Measurements from ENCODE around the gene PRDM16.

Gene PRDM16

DNA sequence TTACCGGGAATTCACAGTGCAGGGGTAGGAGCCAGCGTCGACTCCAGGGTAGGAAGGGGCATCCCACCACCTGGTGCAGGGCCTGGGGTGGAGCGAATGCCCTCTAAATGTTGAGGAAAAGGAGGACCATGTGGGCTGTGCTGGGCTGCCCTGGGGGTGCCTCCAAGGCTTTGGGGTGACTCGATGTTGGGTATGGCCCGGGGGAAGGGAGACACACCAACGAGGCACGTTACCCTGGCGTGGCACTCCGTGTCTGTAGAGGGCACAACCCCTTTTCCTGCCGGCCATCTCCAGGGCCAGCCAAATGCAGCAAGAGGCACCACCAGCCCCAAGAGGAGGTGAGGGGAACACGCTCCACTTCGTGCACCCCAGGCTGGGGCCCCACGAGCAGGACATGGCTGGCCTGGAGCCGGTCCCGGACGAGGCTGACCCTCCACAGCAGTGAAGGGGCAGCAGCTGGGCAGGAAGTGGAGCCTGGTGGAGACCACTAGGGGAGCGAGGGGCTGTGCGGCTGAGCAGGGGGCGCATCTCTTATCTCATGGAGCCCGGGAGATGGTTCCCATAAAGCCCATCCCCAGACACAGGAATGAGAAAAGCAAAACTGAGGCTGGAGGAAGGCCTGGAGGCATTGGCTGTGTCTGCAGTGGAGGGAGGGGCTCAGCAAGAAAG is 36.5 kb upstream of the PRDM16 start:
- DNase-seq (ENCODE audit: low spot score): no peak

DNA sequence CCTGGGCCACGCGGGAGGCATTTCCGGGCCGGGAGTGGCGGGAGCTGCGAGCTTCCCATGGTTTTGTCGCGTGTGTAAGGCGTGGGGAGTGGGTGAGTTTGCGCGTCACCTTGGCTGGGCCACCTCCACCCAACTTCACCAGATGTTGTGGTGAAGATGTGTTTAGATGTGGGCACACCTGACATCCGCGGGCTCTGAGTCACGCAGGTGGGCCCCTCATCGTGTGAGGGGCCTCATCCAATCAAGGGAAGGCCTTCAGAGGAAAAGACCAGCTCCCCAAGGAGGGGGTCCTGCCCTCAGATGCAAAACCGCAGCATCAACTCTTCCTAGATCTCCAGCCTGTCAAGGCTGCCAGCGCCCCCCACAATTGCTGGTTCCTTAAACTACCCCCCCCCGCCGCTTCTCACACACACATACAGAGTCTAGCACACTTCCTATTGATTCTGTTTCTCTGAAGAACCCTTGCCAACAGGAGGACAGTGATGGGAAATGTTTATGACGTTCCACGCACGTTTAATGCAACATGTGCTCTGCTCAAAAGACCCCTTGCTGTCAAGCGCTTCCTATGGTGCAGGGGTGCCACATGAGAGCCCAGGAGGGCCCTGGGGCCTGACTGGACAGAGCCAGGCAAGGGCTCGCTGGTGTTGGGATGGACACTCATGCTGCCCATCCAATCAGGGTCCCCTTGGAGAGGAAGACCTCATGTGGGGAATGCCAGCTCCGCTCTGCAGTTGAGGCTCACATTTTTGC is 35.8 kb upstream of the PRDM16 start:
- no peak for DNase-seq (ENCODE audit: low spot score)

DNA sequence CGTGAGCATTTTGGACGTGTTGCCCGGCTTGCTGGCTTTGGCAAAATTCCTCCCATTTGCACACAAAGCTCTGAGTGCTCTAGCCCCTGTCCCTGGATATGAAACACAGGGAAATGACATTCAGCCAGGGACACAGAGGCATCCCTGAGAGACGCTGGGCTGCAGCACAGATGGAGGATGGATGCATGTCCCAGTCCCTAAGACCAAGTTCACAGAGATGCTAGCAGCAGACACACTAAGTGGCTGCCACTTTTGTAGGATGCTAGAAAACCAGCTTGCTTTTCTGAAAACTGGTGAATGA is 35.3 kb upstream of the PRDM16 start:
- no peak for DNase-seq (ENCODE audit: low spot score)

DNA sequence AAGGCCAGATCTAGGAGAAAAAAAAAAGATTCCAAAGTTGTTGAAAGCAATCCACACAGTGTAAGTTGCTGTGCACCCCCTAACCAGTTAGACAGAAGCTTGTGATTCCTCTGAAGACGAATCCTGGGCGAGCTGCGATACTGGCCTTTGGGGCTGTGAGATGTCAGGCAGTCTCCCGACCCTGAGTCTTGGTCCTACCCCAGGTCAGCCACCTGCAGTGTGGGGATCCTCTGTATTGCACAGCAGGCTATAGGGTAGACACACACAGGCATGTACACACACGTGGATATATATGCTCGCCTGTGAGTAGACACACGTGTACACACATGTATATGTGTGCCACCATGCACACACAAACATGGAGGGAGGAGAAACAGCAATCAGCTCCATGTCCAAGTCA is 34.8 kb upstream of the PRDM16 start:
- no peak for DNase-seq (ENCODE audit: low spot score)

DNA sequence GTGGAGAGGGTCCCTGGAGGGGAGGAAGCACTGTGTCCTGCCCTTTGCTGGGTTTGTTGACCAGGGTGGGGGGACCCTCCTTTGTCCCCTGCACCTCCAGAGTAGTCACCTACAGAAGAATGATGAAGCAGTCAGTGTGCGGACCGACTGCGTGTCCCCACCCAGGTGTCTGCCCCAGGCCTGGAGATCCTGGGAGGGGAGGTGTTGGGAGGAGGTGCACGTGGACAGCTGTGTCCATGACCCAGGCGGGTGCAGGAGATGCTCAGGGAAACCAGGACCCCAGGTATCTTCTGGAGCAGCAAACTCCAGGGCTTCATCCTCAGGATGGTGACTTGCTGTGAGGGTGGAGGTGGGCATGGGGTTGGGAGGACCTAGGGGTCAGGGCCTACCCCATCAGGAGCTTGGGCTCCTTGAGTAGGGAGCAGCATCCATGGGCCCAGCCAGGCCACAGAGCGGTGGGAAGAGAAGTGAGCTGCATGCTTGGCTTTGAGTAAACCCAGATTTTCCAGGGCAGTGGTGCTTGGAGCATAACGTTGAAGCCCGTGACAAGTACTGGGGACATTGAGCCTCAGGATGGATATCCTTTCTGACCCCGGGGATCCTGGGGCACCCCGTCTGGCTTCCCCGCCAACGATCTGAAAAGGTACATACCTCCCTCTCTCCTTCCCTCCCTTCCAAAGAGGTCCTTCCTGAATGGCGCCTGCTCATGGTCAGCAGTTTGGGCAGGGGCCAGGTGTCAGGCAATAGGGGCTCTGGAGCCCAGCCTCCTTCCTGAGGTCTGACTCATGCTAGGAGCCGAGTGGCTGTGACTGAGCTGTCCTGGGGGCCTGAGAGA is 34.1 kb upstream of the PRDM16 start:
- no peak for DNase-seq (ENCODE audit: low spot score)

DNA sequence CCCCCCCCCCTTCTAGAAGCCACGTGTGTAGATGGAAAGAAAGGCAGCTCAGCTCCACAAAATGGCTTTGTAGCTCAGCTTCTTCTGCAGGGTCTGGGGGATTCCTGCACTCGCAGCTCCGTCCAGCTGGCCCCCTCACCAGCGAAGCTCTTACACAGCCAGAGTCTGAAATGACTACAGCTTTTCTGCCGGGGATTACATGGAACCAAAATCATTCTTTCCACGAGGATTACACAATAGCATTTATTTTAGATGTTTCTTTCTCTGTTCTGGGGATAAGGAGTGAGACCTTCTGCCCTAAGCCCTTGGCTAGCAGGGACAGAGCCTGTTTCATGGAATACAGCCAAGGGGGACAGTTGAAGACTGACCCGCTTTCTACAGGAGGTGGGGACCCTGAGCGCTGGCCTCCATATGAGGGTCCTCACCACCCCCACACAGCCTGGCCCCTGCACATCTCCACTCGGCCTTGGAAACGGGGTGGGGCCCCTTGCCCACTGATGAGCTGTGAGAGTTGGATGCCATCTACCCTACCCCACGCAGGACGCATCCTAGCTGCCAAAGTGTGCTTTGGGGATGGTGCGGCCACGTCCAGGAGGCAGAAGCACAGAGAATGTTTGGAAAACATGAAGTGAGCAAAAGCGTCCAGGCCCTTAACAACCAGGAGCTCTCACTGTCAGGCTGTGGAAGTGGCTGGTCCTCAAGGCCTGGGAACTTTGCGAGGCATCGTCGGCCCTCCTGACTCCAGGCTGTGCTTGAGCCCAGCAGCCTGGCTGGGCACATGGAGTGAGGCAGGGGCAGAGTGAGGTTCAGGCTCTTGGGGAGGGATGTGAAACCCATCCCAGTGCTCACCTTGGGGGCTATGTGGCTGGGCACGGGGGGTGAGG is 33.2 kb upstream of the PRDM16 start:
- no peak for DNase-seq (ENCODE audit: low spot score)

DNA sequence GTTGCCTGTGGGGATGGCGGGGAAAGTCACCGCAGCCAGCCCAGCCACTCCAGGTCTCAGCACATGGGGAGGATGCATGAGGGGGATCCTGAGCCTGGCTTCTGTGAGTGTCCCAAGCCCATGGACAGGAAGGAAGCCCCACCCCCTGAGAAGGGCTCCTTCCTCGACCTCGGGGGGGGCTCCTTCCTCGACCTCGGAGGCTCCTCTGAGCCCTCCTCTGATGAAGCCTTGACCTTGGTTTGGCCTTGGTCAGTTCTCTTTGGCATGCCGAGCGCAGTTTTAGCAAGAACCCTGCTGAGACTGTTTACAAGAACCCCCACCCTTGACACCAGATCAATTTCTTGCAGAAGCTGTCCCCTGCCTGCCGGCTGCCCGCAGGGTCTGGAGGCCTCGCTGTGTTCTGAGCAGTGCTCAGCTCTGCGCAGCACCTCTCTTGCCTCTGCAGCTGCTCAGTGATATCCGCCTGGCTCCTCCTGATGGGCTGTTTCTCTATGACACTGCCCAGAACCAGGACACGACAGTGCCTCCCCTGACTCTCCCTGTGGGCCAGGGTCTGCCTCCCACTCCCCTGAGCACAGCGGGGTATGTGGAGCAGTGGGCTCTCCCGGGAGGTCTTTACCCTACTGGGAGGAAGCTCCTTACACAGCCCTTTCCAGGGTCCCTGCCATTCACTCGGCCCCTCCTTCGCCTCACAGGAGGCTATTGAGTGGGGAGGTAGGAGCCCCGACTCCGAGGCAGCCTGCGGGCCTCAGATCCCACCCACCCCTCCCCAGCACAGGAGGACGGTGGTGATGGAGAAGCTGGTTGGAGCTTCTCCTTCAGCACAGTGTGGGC is 32.3 kb upstream of the PRDM16 start:
- no peak for DNase-seq (ENCODE audit: low spot score)

DNA sequence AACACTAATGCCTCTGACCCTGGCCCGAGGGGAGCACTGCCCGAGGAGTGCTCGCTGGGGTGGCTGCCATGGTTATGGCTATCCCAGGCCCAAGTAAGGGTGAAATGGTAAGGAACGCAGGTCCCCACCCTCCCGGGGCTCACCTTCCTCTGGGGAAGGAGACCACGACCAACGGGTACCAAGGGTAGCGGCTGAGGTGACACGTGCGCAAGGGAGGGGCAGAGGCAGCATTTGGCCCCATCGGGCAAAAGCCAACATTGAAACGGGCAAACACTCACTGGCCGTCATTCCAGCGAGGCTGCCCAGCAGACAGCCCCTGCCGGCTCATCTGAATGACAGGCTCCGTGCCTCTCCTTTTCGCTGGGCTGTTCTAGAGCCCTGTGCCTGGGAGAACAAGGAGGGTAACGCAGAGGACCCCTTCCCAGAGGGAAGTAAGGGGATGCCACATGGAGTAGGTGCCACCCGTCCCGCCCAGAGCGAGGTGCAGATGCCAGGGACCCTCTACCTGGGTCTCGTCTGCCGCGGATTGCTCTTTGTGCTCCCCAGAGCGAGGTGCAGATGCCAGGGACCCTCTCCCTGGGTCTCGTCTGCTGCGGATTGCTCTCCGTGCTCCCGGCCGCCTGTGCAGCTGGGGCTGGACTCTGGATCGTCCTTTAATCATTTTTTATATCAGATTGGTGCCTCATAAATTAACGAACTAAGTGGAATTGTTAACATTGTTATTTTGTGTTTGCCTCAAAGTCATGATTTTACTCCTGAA is 31.5 kb upstream of the PRDM16 start:
- no peak for DNase-seq (ENCODE audit: low spot score)

DNA sequence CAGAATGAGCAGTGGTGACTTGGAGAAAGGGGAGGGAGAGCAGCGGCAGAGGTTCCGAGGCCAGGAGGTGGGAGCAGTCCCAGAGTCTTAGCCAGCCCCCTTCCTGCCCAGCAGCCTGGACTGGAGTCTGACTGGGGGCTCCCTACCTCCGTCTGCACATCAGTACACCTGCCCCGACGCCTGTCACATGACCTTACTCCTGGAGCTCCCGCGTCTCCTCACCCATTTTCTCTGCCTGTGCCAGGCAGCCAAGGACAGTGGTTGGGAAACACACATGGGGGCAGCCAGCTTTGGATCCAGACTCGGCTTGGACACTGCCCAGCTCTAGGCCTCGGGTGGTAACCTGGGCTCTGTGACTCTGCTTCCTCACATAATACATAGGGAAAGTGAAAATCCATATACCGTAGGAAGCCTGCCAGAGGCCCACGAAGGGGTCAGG is 30.9 kb upstream of the PRDM16 start:
- DNase-seq (ENCODE audit: low spot score): no peak

DNA sequence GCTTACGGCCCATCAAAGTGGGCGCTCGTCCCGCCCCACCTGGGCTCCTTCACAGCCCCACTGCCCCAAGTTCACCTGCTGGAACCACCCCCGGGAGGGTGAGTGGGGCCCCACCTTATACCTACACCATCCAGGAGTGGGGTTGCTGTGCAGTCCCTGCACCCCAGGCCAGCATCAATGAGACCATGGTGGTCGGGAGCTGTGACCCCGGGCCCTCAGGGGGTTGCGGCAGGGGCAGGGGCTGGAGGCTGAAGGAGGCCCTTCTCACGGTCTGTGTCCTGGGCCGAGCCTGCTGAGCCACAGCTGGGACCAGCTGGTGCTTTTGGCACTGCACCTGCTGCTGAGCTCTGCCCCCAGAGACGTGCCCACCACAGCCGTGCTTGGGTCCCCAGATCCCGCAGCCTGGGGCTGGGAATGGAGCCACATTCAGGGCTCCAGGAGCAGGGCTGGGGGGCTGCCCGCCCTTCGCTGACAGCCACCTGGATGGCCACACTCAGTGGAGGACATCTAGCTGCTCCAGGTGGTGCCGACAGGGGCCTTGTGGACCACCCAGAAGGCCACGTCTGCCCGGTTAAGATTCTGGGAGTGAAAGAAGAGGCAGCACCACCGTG is 30.3 kb upstream of the PRDM16 start:
- DNase-seq (ENCODE audit: low spot score): no peak

DNA sequence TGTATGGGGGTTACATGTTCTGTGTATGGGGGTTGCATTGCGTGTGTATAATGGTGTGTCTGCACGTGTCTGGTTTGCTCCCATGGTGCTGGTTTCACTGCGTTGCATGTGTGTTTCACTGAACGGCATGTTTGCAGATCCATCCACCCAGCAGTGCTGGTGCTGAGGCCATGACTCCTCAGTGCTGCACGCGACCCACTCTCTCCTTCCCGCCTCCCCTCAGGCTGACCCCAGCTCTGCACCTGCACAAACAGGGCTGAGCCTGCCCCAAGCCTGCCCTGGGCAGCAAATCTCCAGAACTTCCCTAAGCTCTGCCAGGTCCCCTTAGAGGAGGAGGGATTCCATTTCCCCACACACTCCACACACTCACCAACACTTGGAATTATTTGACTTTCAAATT is 29.0 kb upstream of the PRDM16 start:
- no peak for DNase-seq (ENCODE audit: low spot score)

DNA sequence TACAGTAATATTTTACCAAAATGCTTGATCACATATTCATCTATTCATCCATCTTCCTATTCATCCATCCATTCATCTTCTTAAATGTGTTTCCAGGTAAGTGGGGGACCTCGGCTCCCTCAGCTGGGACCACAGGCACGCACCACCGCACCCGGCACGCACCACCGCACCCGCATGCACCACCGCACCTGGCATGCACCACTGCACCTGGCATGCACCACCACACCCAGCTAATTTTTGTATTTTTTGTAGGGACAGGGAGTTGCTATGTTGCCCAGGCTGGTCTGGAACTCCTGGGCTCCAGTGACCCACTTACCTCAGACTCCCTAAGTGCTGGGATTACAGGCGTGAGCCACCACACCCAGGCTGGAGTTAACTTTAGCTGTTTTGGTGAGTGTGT is 26.5 kb upstream of the PRDM16 start:
- DNase-seq (ENCODE audit: low spot score): no peak

DNA sequence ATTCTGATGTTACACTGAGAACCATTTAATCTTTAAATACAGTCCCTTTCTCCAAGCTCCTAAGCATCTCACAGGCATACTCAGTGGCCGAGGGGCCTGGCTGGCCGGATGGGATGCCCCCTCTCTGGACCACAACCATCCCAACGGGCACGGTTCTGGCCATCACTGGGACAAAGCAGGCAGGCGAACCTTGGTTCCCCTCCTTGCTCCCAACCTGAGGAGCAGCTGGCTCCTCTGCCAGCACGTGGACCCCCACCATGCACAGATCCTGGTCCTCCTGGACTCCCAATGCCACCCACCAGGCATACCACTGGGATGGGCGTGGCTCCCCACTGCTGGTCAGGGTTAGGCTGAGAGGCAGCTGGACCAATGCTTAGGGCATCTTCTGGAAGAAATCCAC is 19.8 kb upstream of the PRDM16 start:
- DNase-seq (ENCODE audit: low spot score): no peak

DNA sequence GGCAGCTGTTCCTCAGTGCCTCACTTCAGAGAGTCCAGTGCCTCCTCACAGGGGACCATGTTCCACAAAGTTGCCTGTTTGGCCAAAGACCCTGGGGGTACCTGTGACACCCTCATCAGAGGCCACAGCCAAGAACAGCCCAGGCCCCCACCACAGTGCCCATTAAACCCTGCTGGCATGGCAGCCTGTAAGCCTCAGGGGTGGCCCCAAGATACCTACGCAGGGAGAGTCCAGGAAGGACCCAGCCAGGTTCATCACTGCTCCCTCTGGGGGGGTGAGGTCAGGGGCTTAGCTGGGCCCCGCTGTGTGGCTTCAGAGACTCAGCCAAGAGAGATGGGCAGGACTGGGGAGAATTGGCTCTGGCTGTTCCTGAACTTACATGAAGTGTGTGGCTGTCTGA is 19.1 kb upstream of the PRDM16 start:
- DNase-seq (ENCODE audit: low spot score): no peak

DNA sequence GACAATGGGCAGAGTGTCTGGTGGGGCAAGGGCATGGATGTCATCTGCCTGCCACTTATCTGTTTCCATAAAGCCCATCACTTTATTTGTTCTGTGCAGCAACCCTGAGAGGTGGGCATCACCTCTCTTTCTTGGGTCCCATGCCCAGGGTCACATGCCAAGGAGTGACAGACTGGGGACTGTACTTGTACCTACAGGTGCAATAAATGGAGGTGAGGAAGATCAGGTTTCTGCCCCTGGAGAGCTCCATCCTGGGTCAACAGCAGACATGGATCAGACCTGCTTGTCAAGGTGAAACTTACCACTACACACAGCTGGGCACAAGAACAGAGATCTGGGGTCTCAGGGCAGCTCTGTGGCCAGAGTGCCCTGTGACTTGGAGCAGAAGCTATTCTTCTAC is 18.4 kb upstream of the PRDM16 start:
- DNase-seq (ENCODE audit: low spot score): no peak

DNA sequence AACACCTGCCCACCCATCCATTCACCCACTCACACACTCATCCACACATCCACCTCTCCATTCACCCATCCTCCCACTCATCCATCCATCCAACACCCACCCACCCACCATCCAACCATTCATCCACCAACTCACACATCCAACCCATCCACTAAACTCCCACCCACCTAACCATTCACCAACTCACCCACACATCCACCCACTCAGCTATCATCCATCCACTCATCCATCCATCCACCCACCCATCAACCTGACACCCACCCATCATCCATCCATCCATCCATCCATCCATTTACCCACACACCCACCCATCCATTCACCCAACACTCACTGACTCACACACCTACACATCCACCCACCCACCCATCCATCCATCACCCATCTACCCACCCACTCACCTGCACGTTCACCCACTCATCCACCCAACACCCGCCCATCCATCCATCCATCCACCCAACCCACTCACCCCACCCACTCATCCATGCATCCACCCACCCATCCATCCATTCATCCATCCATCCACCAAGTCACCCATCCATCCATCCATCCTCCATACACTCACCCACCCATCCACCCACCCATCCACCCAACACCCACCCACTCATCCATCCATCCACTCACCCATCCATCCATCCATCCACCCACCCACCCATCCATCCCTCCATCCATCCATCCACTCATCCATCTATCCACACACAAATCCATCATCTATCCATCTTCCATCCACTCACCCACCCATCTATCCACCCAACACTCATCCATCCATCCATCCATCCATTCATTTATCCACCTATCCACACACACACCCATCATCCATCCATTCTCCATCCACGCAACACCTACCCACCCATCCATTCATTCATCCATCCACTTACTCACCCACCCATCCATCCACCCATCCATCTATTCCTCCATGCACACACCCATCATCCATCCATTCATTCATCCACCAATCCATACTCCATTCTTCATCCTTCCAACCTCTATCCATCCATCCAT is 17.4 kb upstream of the PRDM16 start:
- DNase-seq (ENCODE audit: low spot score): no peak

DNA sequence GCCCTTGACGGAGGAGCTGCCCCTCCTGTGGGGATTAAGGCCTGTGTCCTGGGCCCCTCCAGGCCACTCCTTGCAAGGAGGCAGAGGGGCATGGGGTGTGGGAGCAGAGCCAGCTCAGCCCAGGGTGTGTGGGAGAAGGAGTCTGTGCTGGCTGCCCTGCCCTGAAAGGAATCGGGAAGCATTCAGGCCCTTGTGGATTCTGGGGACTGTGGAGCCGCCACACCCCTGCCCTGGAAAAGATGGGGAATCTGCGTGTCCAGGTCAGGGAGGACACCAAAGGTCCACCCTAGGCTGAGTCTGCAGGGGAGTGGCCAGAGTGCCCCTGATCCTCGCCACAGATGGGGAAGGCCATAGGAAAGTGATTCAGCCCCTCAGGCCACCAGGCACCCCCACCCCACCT is 16.5 kb upstream of the PRDM16 start:
- no peak for DNase-seq (ENCODE audit: low spot score)

DNA sequence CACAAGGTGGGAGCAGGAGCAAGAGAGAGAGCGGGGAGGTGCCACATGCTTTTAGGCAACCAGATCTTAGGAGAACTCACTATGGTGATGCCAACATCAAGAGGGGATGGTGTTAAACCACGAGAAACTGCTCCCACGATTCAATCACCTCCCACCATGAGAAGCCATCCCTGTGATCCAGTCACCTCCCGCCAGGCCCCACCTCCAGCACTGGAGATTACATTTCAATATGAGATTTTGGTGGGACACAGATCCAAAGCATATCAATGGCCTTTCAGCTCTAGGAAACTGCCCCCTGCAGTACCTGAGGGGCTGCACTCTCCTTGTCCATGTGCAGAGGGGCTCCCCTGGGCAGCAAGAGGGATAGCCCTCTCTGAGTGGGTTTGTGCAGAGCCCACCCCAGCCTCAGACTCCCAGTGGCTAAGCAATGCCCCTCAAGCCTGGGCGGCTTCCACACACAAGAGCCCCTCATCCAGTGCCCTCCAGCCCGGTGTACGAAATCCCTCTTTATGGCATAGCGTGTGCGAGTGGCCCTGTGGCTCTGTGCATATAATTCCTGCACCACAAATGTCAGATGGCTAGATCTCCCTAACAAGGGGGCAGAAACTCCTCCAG is 15.5 kb upstream of the PRDM16 start:
- no peak for DNase-seq (ENCODE audit: low spot score)

Data from putamen (tissue), 1 donor.